ENCODE results near the gene DCAF5. TPM values are rescaled to one million over a fixed set of nuclear protein-coding genes. Genes with fewer than 3 reads are reported as not detected.

The DCAF5 gene
- total and polyA plus RNA-seq, 2 donors (not counting 1 experiment from before 2014, with no cell fraction given) = 62.2 to 65.5 TPM

DNA sequence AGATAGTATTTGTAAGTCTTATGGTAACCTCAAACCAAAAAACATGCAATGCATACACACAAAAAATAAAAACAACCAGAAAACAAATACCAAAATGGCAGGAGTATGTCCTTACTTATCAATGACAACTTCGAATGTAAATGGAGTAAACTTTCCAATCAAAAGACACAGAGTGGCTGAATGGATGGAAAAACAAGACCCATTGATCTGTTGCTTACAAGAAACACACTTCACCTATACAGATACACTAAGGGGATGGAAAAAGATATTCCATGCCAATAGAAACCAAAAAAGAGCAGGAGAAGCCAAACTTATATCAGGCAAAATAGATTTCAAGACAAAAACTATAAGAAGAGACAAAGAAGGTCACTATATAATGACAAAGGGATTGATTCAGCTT is 8.7 kb upstream of the DCAF5 start:
- no peak overlapping the region for H3K4me3 Mint-ChIP-seq
- H3K9me3 Mint-ChIP-seq (ENCODE audit: insufficient read depth) = peaks cover 17% of the 10 kb centered on the region
- no peak for ATAC-seq (ENCODE audit: low read depth)
- Histone ChIP-seq H3K9ac (ENCODE audit: low read length) (no peak overlapping the region), H3K36me3 (replicated peaks in 1 of 2; ENCODE audit: control extremely low read depth in 1 of 2, control insufficient read depth in 1 of 2, extremely low read depth in 1 of 2, insufficient read depth in 2 of 2, low read length in 1 of 2) (no peaks in the 10 kb centered on the region), H3K79me2 (ENCODE audit: control insufficient read depth, insufficient read depth, low read length) (no peaks in the 10 kb centered on the region), H3K4me3 (ENCODE audit: control extremely low read depth in 1 of 5, extremely low read depth in 1 of 5, insufficient read depth in 1 of 5, low read depth in 2 of 5, low read length in 4 of 5) (no peak overlapping the region), H3K4me2 (replicated peaks; ENCODE audit: low read depth, low read length, poor library complexity, severe bottlenecking) (no peak overlapping the region), H4K20me1 (ENCODE audit: control insufficient read depth, insufficient read depth, low read length, poor library complexity, severe bottlenecking) (no peaks in the 10 kb centered on the region), H2AFZ (ENCODE audit: insufficient read depth, low read depth, low read length, poor library complexity, severe bottlenecking) (no peak overlapping the region), H3K4me1 (ENCODE audit: control insufficient read depth in 2 of 2, insufficient read depth in 2 of 2, low read length in 2 of 2) (no peaks in the 10 kb centered on the region), H3K27ac (ENCODE audit: low read length in 2 of 2) (no peak overlapping the region), H3K27me3 (replicated peaks in 1 of 4; ENCODE audit: control extremely low read depth in 1 of 4, control insufficient read depth in 3 of 4, insufficient read depth in 4 of 4, low read length in 3 of 4) (peaks cover 0 to 15% (median 4%) of the 10 kb centered on the region in 4 experiments), H3K9me3 (ENCODE audit: control extremely low read depth in 1 of 3, control insufficient read depth in 2 of 3, insufficient read depth in 1 of 3, low read length in 2 of 3) (peaks cover 0 to 2% (median 1%) of the 10 kb centered on the region in 3 donors)
- H3K27me3 Mint-ChIP-seq = peaks cover 51% of the 10 kb centered on the region
- CTCF ChIA-PET = no interaction called here
- H3K4me1 Mint-ChIP-seq = no peaks in the 10 kb centered on the region
- TF ChIP-seq, protein P1, sequence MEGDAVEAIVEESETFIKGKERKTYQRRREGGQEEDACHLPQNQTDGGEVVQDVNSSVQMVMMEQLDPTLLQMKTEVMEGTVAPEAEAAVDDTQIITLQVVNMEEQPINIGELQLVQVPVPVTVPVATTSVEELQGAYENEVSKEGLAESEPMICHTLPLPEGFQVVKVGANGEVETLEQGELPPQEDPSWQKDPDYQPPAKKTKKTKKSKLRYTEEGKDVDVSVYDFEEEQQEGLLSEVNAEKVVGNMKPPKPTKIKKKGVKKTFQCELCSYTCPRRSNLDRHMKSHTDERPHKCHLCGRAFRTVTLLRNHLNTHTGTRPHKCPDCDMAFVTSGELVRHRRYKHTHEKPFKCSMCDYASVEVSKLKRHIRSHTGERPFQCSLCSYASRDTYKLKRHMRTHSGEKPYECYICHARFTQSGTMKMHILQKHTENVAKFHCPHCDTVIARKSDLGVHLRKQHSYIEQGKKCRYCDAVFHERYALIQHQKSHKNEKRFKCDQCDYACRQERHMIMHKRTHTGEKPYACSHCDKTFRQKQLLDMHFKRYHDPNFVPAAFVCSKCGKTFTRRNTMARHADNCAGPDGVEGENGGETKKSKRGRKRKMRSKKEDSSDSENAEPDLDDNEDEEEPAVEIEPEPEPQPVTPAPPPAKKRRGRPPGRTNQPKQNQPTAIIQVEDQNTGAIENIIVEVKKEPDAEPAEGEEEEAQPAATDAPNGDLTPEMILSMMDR (IDR thresholded peaks at IDR 0.05) = no peak
- no peak for TF ChIP-seq EZH2 (IDR thresholded peaks at IDR 0.05; ENCODE audit: borderline replicate concordance, insufficient read depth, low read depth, low read length, poor library complexity, severe bottlenecking)
- no peak for DNase-seq
- no CpG with 5 or more reads among the region's 1 CpG for WGBS (ENCODE audit: insufficient coverage)
- POLR2A ChIA-PET = no interaction called here
- intact Hi-C loops (cut with micrococcal nuclease) = no loop called here
- H3K27ac Mint-ChIP-seq = no peak overlapping the region

- intact Hi-C loops (cut with micrococcal nuclease) = no loop called here
- TF ChIP-seq, protein P1 (IDR thresholded peaks at IDR 0.05) = no peak
- no peak for TF ChIP-seq EZH2 (IDR thresholded peaks at IDR 0.05; ENCODE audit: borderline replicate concordance, insufficient read depth, low read depth, low read length, poor library complexity, severe bottlenecking)
Observed at GRCh38 chr14:69156224-69156623, 3.3 kb upstream of the DCAF5 start.

More at GRCh38 chr14:69156224-69156623, 3.3 kb upstream of the DCAF5 start:
- ChIA-PET CTCF (interaction anchor here (1.7 kb wide), 1 partner anchor 27 kb away, joined by 6 read pairs; no protein-coding TSS in a partner anchor), POLR2A (no interaction called here)
- DNase-seq = no peak
- H3K9me3 Mint-ChIP-seq (ENCODE audit: insufficient read depth) = no peaks in the 10 kb centered on the region
- H3K36me3 ChIP-seq (replicated peaks in 1 of 2; ENCODE audit: control extremely low read depth in 1 of 2, control insufficient read depth in 1 of 2, extremely low read depth in 1 of 2, insufficient read depth in 2 of 2, low read length in 1 of 2) = no peaks in the 10 kb centered on the region
- H3K4me2 ChIP-seq (replicated peaks; ENCODE audit: low read depth, low read length, poor library complexity, severe bottlenecking) = no peak overlapping the region
- H3K27me3 ChIP-seq (replicated peaks in 1 of 4; ENCODE audit: control extremely low read depth in 1 of 4, control insufficient read depth in 3 of 4, insufficient read depth in 4 of 4, low read length in 3 of 4) = peaks cover 0 to 7% (median 1%) of the 10 kb centered on the region in 4 experiments
- H2AFZ ChIP-seq (ENCODE audit: insufficient read depth, low read depth, low read length, poor library complexity, severe bottlenecking) = no peak overlapping the region
- peaks cover 14% of the 10 kb centered on the region for H3K27me3 Mint-ChIP-seq
- H3K4me3 ChIP-seq (ENCODE audit: control extremely low read depth in 1 of 5, extremely low read depth in 1 of 5, insufficient read depth in 1 of 5, low read depth in 2 of 5, low read length in 4 of 5) = no peak overlapping the region
- peaks cover under 1 to 8% of the 10 kb centered on the region in 2 donors for H3K4me1 ChIP-seq (ENCODE audit: control insufficient read depth in 2 of 2, insufficient read depth in 2 of 2, low read length in 2 of 2)
- H4K20me1 ChIP-seq (ENCODE audit: control insufficient read depth, insufficient read depth, low read length, poor library complexity, severe bottlenecking) = peaks cover 7% of the 10 kb centered on the region
- H3K4me3 Mint-ChIP-seq = no peak overlapping the region
- no peak for ATAC-seq (ENCODE audit: low read depth)
- H3K27ac ChIP-seq (ENCODE audit: low read length in 2 of 2) = no peak overlapping the region
- H3K9me3 ChIP-seq (ENCODE audit: control extremely low read depth in 1 of 3, control insufficient read depth in 2 of 3, insufficient read depth in 1 of 3, low read length in 2 of 3) = no peaks in the 10 kb centered on the region
- peaks cover 10% of the 10 kb centered on the region for H3K4me1 Mint-ChIP-seq
- no peak overlapping the region for H3K27ac Mint-ChIP-seq
- H3K9ac ChIP-seq (ENCODE audit: low read length) = no peak overlapping the region
- peaks cover 9% of the 10 kb centered on the region for H3K79me2 ChIP-seq (ENCODE audit: control insufficient read depth, insufficient read depth, low read length)

All from B cell (primary cell).